HK-2 (cell line): ENCODE measurements around the gene LINS1.
"Not testable (repeated sequence)": the region's sequence is repeated elsewhere in the genome, so short reads cannot be mapped to it uniquely, and the experiment has no call there.

Experiments
- DNase-seq: peaks from one replicate; pipeline ENCODE4 v3.0.0-alpha.2; 2018; ENCODE audit not compliant: unreplicated experiment

LINS1 gene

DNA sequence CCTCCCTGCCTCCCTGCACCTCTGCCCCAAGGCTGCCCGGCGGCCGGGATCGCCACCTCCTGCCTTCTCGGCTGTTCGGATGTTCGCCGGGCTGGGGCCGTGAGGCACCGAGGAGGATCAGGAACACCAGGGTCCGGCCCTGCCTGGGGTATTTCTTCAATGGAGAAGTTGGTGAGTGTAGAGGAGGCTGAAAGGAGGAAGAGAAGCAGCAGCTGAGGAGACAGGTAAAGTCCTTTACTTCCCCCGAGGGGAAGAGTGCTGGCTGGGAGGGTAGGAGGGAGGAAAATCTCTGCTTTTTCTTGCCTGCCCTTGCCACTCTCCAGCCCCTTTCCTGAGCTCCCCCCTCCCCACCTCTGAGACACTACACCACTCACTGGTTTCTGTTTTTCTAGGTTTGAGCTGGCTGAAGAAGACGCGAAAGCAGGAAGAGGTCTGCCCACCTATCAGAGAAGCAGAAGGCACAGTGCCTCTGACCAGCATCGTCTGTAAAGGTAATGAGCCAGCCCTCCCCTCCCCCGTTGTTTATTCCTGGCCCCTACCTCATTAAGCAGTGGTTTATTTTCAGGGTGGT, 924 bp upstream of the LINS1 start:
- peak; percentile 17 for DNase-seq

DNA sequence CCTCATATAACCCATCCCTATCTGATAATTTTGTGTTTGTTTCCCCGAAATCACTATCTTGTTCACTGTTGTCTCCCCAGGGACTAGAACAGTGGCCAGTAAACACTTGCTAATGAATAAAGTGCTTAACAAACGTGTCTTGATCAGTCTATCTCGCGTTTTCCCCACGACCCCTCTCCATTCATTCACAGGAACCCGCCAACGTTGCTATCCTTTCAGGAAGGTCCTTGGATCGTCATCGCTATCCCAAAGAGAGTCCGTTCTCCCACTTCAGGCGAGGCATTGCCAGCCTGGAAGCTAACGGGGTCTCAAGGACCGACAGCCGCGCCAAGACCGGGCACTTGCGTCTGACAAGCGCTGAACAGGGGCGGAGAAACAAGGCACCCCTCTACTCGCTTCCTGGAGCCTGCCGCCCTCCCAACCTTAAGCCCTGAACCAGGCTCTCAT, 344 bp downstream of the LINS1 start:
- no peak for DNase-seq

DNA sequence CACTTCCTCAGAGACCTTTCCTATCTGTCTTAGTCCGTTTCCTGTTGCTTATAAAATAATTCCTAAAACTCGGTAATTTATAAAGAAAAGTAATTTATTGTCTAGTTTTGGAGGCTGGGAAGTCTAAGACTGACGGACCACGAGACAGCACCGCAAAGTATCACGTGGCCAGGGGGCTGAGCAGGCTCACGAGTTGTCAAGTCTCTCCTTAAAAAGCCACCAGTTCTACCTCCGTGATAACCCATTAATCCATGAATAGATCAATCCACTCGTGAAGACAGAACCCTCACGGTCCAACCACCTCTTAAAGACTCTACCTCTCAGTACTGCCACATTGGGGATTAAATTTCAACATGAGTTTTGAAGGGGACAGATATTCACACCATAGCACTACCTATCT, 821 bp downstream of the LINS1 start:
- peak; percentile 5 for DNase-seq

DNA sequence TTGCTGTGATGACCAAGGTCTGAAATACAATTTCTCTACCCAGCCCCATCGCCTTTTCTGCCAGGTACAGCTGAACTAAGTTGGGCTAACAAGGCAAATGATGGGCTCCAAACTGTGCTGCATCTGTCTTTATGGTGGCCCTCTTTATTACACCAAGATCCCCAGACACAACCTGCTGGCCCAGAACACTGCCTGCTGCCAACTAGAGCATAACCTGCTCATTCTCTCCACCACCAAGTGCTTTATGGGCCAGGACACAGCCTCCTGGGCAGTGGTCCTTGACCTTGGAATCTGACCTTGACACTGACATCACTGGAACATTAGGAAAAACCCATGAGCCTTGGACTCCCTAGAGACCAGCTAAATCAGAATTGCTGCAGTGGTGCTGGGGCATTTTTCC, 3.3 kb downstream of the LINS1 start:
- DNase-seq = no peak

DNA sequence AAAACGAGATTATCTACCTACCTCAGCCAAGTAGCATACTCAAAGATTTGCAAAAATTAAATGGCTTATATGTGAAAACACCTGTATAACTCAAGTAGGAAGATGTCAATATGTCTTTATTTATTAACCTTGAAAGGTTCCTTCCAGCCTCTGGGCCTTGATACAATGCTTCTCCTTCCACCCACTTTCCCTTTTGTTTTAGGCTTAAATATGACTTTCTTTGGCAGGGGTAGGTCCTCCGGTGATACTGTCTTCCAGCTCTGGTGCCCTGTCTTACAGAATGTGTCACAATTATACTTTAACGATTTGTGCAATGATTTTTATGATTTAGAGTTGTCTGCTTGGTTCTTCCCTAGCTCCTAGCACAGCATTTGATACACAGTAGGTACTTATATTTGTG, 4.1 kb downstream of the LINS1 start:
- DNase-seq = no peak

DNA sequence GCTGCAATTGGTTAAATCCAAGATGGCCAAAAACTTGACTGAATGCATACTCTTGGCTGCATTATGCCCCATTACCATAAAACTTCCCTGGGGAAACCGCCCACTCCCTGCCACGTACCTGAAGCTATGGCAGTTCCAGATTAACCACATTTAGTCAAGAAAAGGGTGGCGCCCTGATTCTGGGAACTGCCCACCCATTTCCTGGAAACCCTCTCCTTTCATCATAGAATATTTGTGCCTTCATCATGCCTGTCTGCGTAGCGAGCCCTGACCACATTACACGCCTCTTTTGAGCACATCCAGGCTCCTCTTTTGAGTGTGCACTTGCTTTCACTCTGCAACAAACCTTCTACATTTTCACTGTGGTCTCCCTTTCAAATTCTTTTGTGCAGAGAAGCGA, 5.2 kb downstream of the LINS1 start:
- DNase-seq = no peak

DNA sequence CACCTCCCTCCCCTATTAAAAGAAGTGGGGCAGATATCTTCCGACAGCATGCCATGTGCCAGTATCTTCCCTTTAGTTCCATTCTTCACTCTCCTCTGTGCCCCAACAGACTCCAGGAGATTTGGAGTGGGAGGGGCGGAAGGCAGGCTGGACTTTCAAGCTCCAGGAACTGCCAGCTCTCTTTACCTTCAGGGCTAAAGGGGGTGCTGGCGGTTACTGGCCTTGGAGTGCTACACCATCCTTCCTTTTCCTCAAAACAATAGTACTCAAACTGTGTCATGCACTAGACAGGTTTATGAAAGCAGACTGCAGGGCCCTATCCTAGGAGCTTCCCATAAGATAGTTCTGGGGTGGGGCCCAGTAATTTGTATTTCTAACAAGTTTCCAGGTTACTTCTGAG, 6.0 kb downstream of the LINS1 start:
- DNase-seq = no peak

DNA sequence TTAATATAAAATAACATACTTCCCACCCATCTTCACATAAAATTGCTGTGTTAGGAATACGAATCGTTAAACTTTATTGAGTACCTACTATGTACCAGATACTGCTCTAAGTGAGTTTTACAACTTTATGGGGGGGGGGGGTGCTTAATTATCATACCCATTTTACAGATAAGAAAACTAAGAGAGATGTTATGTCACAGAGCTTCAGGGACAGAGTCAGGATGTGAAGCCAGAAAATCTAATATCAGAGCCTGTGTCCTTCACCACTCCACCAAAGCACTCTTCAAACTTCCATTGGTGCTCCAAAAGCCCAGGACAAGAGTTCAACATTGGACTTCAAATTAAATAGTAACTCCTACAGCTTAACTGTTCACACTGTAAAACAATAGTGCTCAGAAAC, 8.6 kb downstream of the LINS1 start:
- DNase-seq = no peak

DNA sequence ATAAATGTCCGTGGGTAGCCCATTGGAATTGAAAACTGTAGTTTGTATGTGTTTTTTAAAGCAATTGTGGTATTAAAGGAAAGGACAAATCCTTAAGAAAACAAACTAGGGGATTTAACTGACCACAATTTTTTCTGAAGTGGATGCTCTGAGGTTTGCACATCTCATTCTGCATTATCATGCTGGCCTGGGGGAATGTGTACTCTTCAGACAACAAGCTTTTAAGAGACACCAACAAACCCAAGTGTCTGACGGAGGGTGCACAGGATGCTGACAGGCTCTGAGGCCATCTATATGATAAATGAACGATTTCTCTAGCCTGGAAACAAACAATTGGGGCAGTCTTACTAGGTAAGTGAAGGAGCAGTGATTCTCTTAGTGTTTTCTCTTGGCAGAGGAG, 9.1 kb downstream of the LINS1 start:
- no peak for DNase-seq

DNA sequence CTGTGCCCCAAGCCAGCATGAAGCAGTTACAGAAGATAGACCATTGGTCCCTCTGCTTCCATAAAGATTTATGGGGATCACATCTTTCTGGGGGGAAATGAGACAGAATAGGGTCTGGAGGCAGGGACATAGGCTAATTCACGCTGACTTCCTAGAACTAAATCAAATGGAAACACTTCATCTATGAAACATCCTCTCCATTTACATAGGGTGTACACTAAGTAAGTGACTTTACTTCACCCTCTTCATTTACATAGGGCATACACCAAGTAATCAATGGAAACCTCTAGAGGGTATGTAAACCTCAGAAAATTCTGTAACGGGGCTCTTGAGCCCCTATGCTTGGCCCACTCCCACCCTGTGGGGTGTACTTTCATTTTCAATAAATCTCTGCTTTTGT, 10.1 kb downstream of the LINS1 start:
- DNase-seq = no peak

DNA sequence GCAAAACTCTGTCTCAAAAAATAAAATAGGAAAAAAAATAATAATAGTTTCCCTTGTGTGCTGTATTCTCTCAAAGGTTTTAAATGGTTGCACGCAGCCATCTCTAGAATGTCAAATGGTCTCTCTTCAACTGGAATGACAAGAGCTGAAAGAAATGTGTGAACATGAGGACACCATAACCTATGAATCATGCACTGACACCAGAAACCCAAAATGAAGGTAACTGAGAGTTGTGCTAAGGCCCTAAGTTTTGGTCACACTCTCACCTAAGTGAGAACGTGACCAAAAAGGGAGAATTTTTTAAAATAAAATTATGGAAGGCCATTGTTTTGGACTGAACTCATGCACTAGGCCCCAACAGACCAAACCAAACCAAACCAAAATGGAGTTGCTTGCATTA, 10.8 kb downstream of the LINS1 start:
- DNase-seq = not testable (repeated sequence)

DNA sequence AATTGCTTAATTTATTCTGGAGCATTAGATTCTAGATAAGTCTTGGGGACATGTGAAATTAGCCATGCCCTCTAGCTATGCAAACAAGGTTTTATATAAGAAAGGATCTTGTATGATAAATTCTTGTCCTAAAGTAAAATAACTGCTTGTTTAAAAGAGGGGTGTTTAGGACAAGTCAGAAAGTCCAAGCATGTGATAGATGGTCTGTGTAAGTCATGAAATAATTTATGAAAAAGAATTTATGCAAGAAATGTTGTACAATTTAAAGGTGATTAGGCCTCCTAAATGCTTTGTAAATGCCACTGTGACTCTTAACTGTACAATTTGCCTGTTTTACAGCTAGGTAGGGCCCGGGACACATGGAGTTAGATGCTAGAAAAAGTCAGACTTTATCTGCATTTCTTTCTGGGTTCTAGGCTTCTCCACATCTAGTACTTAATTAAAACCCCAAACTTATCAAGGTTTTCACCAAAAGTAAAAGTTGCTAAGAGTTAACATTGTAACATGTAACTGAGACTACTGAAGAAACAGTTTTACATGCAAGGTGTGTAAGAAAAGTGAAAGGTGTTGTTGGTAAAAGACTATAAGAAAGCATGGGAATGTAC, 13.2 kb downstream of the LINS1 start:
- DNase-seq = no peak

DNA sequence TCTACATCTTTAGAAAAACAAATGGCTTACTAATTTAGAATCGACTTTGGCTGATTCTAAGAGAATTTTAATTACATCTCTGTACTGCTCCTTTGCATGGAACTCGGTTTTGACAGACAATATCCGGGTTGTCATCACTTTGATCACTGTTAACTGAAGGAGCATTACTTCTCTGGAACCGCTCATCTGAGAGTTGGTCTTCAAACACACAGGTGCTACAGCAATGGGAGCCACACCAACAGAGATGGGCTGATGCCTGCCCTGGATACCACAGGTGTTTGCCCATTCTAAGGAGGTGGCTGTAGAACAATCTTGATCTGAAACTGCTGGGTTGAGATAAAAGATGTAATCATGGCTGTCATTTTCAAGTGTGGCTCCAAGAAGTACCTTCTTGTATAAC, 21.6 kb downstream of the LINS1 start:
- DNase-seq = no peak

DNA sequence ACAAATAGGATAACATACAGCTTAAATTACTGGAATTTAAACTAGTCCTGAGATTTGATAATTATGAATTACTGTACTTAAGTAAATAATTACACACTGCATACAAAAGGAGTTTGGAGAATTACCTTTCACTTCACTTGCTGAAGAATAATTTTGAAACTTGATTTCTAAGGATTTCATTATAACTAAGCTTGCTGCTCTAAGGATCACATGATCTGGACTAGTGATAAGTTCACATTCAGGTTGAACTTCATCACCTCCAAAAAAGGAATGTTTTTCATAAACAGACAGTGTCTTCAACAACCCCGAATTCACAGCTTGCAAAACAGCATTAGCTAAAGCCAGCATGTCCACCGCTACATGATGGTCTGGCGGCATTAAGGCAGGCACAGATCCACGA, 28.5 kb downstream of the LINS1 start:
- DNase-seq = no peak

DNA sequence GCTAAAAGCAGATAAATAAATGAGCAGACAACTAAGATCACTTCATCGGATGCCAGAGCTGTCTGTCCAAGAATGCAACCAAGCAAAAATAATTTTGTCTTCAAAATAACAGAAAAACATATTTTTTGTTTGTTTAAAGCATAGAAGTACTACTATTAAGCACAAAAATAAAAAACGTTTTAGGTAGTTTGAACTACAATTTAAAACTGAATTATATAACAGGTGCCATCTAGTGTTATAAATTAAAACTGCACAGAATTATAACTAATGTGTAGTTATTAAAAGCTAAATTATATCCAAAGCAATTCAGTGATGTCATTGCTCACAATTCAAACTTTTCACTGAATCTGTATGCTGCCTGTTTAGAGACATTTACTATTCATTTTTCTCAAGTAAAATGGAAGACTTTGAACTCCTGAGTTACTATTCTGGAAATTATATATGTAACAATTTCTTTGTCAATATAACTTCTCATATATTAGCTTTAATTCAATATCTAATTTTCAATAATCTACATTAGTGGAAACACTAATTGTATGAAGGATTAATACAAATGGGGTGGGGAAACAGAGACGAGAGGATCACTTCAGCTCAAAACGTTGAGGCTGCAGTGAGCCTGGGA, 29.5 kb downstream of the LINS1 start:
- no peak for DNase-seq

DNA sequence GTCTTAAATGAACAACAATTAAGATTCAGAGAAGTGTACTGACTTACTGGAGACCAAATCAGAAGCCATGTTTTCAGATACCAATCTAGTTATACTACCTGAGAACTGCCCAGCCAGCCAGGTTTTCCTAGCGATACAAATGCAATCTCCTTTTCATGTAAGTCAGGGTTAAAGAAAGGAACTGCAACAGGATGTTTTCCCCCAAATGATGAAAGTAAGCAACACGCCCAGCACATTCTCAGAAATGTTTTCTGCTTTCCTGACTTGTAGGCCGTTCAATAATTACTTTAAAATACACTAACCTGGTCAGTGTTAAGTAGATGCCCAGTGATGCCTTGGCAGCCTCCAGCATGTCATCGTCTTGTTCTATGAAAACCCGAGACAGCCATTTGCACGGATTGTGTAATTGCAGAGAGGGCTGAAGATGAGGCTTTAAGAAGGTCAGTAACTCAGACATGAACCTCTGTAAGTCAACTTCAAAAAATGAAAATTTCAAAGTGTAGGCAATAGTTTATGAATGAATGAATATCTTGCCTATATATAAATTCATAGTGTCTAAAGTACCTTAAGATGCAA, 30.3 kb downstream of the LINS1 start:
- no peak for DNase-seq

DNA sequence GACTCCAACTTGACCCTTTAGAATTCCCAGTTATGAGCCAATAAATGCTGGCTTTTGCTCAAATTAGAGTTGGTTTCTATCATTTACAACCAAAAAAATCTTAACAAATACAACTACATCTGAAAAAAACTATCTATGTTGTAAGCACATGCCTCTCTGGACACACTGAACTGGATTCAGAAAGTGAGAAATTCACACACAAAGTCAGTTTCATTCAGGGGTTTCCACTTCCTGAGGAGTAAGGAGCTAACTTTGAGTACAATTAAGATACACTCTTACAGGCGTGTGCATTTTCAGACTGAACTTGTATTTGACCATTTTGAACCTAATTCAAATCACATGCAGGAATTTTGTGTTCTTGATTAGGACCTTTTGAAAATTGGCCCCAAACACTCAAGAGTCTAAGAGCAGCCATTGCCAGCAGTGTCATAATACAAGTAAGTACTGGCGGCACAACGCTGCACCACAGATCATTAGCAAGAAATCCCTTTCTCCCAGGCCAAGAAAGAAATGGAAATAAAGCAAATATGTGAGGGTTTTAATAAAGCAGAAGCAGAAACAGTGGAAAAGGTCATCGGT, 31.2 kb downstream of the LINS1 start:
- no peak for DNase-seq

DNA sequence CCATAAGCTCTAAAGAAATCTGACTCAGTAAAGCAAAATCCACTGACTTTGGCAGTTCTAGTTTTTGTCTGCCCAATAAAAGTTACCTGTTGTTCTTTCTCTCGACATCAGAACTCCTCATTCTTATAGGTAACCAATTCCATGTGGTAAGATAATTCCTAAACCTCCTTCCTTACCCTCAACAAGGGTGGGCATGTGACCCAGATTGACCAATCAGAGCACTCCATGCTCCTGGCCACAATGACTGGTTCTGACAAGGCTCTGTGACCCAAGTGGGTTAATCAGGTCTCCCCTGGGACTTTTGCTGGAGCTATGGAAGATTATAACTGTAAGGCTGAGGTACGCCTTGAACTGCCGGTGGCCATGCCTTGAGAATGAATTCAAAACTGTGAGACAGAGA, 31.7 kb downstream of the LINS1 start:
- DNase-seq = no peak

DNA sequence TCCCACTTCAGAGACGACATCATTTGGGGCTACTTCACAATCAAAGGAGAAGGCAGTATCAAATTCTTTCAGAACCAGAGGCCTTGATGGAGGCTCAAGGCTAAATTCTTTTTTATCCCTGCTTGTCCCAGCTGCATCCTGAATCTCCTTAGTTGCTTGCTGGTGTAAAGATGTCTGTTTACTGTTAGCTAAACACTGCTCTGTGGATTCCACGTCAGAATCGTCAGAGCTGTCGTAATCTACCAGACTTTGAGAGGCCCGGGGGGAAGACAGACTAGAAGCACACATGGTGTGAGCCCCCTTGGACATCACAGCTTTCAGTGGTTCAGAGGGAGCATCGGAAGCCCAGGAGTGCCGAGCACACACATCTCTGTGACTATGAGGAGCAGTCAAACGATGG, 32.6 kb downstream of the LINS1 start:
- no peak for DNase-seq

DNA sequence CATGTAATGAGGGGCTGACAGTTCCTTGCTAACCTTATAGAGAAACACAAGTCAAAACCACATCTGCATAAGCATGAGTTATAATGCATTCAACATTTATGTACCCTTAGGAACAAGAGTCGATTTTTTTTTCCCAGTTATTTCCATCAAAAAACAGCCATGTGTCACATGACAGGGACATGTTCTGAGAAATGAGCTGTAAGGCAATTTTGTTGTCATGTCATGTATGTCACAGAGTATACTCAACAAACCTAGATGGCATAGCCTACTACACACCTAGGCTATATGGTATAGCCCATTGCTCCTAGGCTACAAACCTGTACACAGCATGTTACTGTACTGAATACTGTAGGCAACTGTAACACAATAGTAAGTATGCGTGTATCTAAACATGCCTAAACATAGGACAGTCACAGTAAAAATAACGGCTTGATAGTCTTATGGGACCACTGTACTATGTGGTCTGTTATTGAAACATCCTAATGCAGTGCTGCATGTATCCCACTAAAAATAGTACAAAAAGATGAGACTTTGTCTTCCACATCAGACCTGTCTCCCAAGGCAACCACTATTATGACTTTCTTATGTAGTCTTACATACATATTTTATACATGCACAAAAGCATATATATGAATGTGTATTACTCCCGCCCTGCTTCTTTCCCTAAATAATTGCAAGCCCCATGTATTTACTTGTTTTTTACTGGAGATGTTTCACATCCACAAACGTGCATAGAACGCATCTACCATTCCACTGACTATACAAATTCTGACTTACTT, 34.9 kb downstream of the LINS1 start:
- DNase-seq = no peak

DNA sequence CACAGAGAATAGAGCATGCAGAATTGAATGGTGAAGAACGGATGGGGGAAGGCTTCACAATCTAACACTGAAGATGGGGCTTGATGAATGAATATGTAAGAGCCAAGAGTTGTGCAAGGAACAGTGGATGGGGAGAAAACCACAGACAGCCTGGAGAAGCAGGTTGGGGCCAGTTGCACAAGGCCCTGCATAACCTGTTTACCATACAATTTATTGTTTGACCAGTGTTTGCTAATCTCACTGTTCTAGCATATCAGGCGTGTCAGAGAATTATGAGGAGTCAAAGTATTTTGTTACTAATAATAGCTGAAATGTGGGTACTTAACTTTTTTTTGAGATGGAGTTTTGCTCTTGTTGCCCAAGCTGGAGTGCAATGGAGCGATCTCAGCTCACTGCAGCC, 36.4 kb downstream of the LINS1 start:
- DNase-seq = no peak

DNA sequence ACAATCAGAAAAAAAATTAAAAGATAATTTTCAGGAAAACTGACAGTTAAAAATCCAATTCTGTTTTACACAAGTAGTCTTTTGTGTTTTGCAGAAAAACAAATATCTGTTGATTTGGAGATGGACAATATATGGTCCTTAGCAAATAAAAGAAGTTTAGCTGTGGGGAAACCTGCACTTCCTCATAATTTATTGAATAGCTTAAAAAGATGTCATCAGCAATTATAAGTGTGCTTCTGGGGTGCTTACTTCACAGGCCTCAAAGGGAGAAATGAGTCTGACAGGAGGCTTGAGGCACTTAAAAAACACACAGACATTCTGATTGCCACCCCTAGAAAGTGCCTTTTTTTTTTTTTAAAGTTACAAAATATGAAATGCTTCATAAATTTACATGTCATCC, 41.7 kb downstream of the LINS1 start:
- no peak for DNase-seq
